ENCODE measurements around the gene FARS2. TPM values are rescaled to one million over a fixed set of nuclear protein-coding genes. Genes with fewer than 3 reads are reported as not detected.

The FARS2 gene
- total and polyA plus RNA-seq, 2 donors (not counting 1 experiment from before 2014, with no cell fraction given), result 33.0 to 35.5 TPM

- no peak for DNase-seq
- Histone ChIP-seq H3K79me2 (ENCODE audit: control insufficient read depth, insufficient read depth, low read length) (no peaks in the 10 kb centered on the region), H3K27me3 (replicated peaks in 1 of 4; ENCODE audit: control extremely low read depth in 1 of 4, control insufficient read depth in 3 of 4, insufficient read depth in 4 of 4, low read length in 3 of 4) (peaks cover 0 to 3% (median 0%) of the 10 kb centered on the region in 4 experiments), H3K4me2 (replicated peaks; ENCODE audit: low read depth, low read length, poor library complexity, severe bottlenecking) (peak overlapping the region; percentile 23), H2AFZ (ENCODE audit: insufficient read depth, low read depth, low read length, poor library complexity, severe bottlenecking) (no peak overlapping the region), H3K4me1 (ENCODE audit: control insufficient read depth in 2 of 2, insufficient read depth in 2 of 2, low read length in 2 of 2) (peaks cover 7 to 13% of the 10 kb centered on the region in 2 donors), H3K9ac (ENCODE audit: low read length) (no peak overlapping the region), H4K20me1 (ENCODE audit: control insufficient read depth, insufficient read depth, low read length, poor library complexity, severe bottlenecking) (no peaks in the 10 kb centered on the region), H3K4me3 (ENCODE audit: control extremely low read depth in 1 of 5, extremely low read depth in 1 of 5, insufficient read depth in 1 of 5, low read depth in 2 of 5, low read length in 4 of 5) (no peak overlapping the region), H3K27ac (ENCODE audit: low read length in 2 of 2) (no peak overlapping the region), H3K36me3 (replicated peaks in 1 of 2; ENCODE audit: control extremely low read depth in 1 of 2, control insufficient read depth in 1 of 2, extremely low read depth in 1 of 2, insufficient read depth in 2 of 2, low read length in 1 of 2) (peaks cover 0 to 7% of the 10 kb centered on the region in 2 experiments), H3K9me3 (ENCODE audit: control extremely low read depth in 1 of 3, control insufficient read depth in 2 of 3, insufficient read depth in 1 of 3, low read length in 2 of 3) (no peaks in the 10 kb centered on the region)
- Mint-ChIP-seq H3K27me3 (no peaks in the 10 kb centered on the region), H3K4me1 (peaks cover 29% of the 10 kb centered on the region), H3K9me3 (ENCODE audit: insufficient read depth) (no peaks in the 10 kb centered on the region), H3K27ac (no peak overlapping the region), H3K4me3 (no peak overlapping the region)
- ChIA-PET POLR2A (no interaction called here), CTCF (no interaction called here)
- intact Hi-C loops (cut with micrococcal nuclease), result no loop called here
- 44% methylated on average over 5 of the region's 7 CpGs for WGBS (ENCODE audit: insufficient coverage)
- ATAC-seq (ENCODE audit: low read depth), result no peak
- TF ChIP-seq EZH2 (IDR thresholded peaks at IDR 0.05; ENCODE audit: borderline replicate concordance, insufficient read depth, low read depth, low read length, poor library complexity, severe bottlenecking) (no peak), CTCF (IDR thresholded peaks at IDR 0.05) (no peak)
Observed at GRCh38 chr6:5778317-5778857, 517.1 kb downstream of the FARS2 start.

- no peaks in the 10 kb centered on the region for H4K20me1 ChIP-seq (ENCODE audit: control insufficient read depth, insufficient read depth, low read length, poor library complexity, severe bottlenecking)
- H3K9ac ChIP-seq (ENCODE audit: low read length), result no peak overlapping the region
- no peak overlapping the region for H3K4me2 ChIP-seq (replicated peaks; ENCODE audit: low read depth, low read length, poor library complexity, severe bottlenecking)
- peaks cover 0 to 3% (median under 1%) of the 10 kb centered on the region in 4 experiments for H3K27me3 ChIP-seq (replicated peaks in 1 of 4; ENCODE audit: control extremely low read depth in 1 of 4, control insufficient read depth in 3 of 4, insufficient read depth in 4 of 4, low read length in 3 of 4)
- no peaks in the 10 kb centered on the region for H3K79me2 ChIP-seq (ENCODE audit: control insufficient read depth, insufficient read depth, low read length)
- DNase-seq, result no peak
- no peaks in the 10 kb centered on the region for H3K9me3 Mint-ChIP-seq (ENCODE audit: insufficient read depth)
- H3K4me1 ChIP-seq (ENCODE audit: control insufficient read depth in 2 of 2, insufficient read depth in 2 of 2, low read length in 2 of 2), result peaks cover 7 to 13% of the 10 kb centered on the region in 2 donors
- no peaks in the 10 kb centered on the region for H3K9me3 ChIP-seq (ENCODE audit: control extremely low read depth in 1 of 3, control insufficient read depth in 2 of 3, insufficient read depth in 1 of 3, low read length in 2 of 3)
- H3K27ac ChIP-seq (ENCODE audit: low read length in 2 of 2), result no peak overlapping the region
- no peak overlapping the region for H2AFZ ChIP-seq (ENCODE audit: insufficient read depth, low read depth, low read length, poor library complexity, severe bottlenecking)
- ChIA-PET CTCF (no interaction called here), POLR2A (no interaction called here)
- no peak overlapping the region for H3K4me3 ChIP-seq (ENCODE audit: control extremely low read depth in 1 of 5, extremely low read depth in 1 of 5, insufficient read depth in 1 of 5, low read depth in 2 of 5, low read length in 4 of 5)
- no peak for ATAC-seq (ENCODE audit: low read depth)
- peaks cover 0 to 3% of the 10 kb centered on the region in 2 experiments for H3K36me3 ChIP-seq (replicated peaks in 1 of 2; ENCODE audit: control extremely low read depth in 1 of 2, control insufficient read depth in 1 of 2, extremely low read depth in 1 of 2, insufficient read depth in 2 of 2, low read length in 1 of 2)
- no peak overlapping the region for H3K4me3 Mint-ChIP-seq
- peaks cover 1% of the 10 kb centered on the region for H3K27me3 Mint-ChIP-seq
- TF ChIP-seq CTCF (IDR thresholded peaks at IDR 0.05) (no peak), EZH2 (IDR thresholded peaks at IDR 0.05; ENCODE audit: borderline replicate concordance, insufficient read depth, low read depth, low read length, poor library complexity, severe bottlenecking) (no peak)
- peaks cover 29% of the 10 kb centered on the region for H3K4me1 Mint-ChIP-seq
- no peak overlapping the region for H3K27ac Mint-ChIP-seq
- WGBS (ENCODE audit: insufficient coverage), result 92% methylated on average over 7 of the region's 7 CpGs
- intact Hi-C loops (cut with micrococcal nuclease), result no loop called here
Observed at GRCh38 chr6:5778906-5779305, 517.6 kb downstream of the FARS2 start.
